ENCODE results near the gene DPYSL3.

GRCh38 chr5:147381555-147381954, 128.3 kb downstream of the DPYSL3 start:
- no peak for TF ChIP-seq CTCF (IDR thresholded peaks at IDR 0.05; ENCODE audit: insufficient read depth, low read length, poor library complexity, severe bottlenecking)
- TF ChIP-seq EZH2phosphoT487 (conservative IDR thresholded peaks at IDR 0.05; ENCODE audit: low read length), result no peak

All from SU-DHL-6 (cell line).